GM19467 (cell line): ENCODE data around the gene ENDOG.
"Not testable (repeated sequence)": the region's sequence is repeated elsewhere in the genome, so short reads cannot be mapped to it uniquely, and the experiment has no call there.

ENCODE experiments used
- ATAC-seq: cut with Tn5 transposase; IDR thresholded peaks from one replicate; pipeline ENCODE4 v1.9.1; 2021; ENCODE audit warnings: mild to moderate bottlenecking, moderate library complexity; ENCODE audit not compliant: unreplicated experiment

The ENDOG gene

GRCh38 chr9:128860937-128861336 is 42.6 kb downstream of the ENDOG start:
- no peak for ATAC-seq

- no peak for ATAC-seq
These were observed 43.2 kb downstream of the ENDOG start for GRCh38 chr9:128861501-128861900.

GRCh38 chr9:128862401-128862851 is 44.1 kb downstream of the ENDOG start:
- ATAC-seq: no peak

- ATAC-seq: no peak
These were observed 45.3 kb downstream of the ENDOG start for GRCh38 chr9:128863647-128864046.

DNA sequence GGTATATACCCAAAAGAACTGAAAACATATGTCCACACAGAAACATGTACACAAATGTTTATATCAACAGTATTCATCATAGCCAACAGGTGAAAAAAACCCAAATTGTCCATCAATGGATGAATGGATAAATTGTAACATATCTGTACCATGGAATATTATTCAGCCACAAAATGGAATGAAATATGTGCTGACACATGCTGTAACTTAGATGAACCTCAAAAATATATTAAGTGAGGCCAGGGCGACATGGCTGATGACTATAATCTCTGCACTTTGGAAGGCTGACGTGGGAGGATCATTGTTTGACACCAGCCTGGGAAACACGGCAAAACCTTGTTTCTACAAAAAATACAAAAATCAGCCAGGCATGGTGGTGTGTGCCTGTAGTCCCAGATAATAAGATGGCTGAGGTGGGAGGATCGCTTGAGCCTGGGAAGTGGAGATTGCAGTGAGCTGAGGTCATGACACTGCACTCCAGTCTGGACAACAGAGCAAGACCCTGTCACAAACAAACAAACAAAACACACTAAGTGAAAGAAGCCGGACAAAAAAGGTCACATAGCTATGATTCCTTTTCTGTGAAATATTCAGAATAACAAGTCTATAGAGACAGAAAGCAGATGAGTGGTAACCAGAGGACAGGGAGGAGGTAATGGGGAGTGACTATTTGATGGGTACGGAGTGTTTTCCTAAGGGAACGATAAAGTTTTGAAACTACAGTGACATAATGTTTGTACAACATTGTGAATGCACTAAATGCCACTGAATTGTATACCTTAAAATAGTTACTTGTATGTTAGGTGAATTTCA is 52.0 kb downstream of the ENDOG start:
- ATAC-seq: no peak

DNA sequence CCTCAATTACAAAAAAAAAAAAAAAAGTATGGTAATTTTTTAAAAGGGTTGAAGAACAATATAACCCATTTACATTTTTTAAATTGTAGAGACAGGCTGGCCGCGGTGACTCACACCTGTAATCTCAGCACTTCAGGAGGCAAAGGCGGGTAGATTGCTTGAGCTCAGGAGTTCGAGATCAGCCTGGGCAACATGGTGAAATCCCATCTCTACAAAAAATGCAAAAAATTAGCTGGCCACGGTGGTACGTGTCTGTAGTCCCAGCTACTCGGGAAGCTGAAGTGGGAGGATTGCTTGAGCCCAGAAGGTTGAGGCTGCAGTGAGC is 52.6 kb downstream of the ENDOG start:
- not testable (repeated sequence) for ATAC-seq
